HG03457 (cell line): Measurements from ENCODE around the gene CHCHD5.

Experiments used
- ATAC-seq: cut with Tn5 transposase; IDR thresholded peaks from one replicate; pipeline ENCODE4 v1.9.1; 2021; ENCODE audit warnings: moderate number of reproducible peaks; ENCODE audit not compliant: unreplicated experiment

Gene CHCHD5

DNA sequence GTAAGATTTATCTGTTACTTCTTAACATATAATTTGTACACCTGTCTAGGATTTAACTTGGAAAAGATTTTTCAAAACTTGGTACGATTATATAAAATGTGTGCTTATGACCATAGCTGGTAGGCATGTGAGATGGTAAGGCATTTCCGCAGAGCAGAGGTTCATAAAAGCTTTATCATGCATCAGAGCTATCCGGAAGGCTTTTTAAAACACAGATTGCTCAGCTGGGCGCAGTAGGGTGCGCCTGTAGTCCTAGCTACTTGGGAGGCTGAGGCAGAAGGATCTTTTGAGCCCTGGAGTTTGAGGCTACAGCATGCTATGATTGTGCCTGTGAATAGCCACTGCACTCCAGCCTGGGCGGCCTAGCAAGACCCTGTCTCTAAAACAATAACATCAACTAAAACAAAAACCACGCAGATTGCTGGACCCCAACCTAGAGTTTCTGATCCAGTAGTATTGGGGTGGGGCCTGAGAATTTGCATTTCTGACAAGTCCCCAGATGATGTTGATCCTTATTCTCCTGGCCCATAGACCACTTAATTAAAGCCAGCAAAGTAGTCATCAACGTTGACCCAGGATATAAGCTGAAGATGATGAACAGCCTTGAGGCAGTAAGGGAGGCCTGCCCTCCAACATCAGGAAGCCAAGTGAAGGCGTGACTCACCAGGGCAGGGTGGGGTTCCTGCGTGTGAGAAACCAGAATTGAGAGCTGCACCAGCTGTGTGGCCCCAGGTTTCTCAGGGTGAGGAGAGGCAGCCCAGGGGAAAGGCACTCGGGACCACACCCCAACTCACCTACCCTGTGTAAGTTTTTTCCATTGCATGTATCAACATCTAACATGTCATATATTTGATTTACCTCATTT is 39.7 kb downstream of the CHCHD5 start:
- ATAC-seq, result no peak

DNA sequence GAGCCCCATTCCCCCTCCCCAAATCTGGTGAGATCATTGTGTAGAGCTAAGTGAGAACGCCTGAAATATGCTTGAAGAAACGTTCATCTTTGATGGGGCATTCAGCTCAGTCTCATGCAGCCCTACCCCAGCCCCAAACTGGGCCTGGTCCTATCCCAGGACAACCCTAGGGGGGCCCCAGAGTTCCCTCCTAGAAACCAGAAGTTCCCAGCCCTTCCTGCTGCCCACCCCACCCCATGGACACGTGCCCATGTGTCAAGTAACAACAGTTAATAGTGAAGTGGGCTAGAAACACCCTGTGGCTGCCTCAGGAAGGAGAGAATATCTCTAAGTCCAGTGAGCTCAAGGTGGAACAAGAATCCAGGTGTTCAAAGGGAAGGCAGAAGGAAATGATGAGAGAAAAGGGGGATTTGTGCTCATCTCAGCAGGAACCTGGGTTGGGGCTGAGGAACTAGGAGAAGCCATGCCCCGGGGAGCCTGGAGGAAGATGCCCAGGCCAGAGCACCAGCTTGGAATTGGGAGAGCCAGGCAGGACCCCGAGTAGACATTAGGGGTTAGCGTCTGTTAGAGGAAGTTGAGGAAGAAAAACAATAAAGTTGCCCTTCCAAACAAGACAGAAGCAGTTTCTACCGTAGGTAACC is 41.2 kb downstream of the CHCHD5 start:
- no peak for ATAC-seq

DNA sequence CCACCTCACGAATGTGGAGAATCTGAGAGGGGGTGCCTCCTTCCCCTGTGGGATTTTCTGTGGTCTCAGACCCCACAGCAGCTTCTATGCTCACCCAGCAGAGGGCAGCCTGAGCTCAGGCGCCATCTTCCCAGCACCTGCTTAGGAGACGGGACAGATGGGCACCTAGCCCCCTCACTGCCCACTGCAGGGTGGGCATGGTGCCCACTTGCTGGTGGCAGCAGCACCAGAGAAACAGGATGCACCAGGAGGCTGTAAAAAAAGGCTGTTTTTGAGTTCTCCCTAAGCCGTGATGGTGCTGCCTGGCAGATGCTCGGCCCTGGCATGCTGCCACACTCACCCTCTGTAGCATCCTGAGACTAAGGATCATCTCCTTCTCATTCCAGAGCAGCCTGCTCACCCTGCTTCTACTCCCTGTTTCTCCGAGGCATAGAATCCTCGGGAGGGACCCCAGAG is 42.2 kb downstream of the CHCHD5 start:
- ATAC-seq, result no peak

DNA sequence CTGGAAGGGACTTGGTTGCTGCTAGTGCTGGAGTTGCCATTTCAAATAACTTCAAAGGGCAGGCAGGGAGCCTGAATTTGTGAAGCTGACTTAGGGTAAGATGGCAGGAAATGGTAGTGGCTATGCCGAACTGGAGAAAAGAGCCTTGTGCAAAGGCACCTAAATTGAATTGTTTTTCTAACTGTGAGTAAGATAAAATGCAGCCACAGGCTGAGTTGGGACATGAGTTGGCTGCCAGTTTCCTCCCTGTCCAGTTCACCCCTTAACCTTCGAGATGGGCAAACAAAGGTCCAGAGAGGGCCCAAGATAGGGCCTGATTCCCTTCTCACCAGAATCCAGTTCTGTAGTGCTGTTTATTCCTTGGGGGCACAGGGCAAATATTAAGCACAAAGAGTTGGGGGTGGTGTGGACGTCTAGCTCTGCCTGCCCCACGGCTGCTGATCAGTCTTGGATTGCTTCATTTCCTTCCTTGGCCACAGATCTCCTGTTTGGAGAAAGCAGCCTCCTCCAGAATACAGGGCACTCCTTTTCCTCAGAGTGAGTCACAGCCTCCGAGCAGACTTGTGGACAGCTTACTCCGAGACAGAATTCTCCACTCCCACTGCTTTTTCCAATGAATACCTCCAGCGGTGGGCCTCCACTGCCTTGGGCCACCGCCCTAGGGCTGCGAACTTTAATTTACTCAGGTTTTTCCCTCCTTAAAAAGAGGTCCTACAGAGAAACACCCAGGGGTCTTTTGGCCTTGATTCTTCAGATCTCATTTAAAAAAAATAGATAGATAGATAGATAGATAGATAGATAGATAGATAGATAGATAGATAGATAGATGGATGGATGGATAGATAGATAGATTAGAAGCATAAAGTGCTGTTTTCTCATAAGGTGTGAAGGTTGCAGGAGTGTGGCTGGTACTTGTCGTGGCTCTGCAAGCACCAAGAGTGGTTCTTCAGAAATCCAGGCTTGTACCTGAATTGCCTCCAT is 42.9 kb downstream of the CHCHD5 start:
- no peak for ATAC-seq

DNA sequence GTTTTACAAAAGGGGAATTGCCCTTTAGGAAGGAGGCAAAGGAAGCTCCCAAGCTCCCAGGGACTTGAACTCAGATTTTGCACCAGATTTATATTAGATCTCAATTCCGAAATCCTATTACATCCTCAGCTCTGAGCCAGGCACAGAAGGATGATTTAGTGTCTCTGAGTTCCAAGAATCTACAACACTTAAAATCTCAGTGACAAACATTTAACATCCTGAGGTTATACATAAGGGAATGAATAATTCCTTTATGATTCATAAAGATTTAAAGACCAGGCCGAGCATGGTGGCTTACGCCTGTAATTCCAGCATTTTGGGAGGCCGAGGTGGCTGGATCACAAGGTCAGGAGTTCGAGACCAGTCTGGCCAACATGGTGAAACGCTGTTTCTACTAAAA is 44.8 kb downstream of the CHCHD5 start:
- no peak for ATAC-seq

DNA sequence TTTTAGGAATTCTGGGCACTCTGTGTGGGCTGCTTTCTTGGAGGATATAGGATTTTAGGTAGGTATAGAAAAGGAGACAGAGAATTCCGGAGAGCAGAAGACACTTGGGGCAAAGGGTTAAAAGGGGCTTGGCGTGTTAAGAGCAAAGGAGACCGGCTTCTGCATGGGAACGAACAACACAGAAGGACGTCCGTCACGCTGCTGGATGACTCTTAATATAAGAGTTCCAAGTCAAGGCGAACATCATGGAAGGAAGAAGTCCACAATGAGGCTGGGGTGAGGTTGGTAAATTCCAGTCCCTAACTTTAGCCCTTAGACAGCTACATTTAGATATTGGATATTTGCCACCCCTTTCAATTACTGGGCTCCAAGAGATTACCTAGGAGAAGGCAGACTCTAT is 45.4 kb downstream of the CHCHD5 start:
- ATAC-seq, result no peak

DNA sequence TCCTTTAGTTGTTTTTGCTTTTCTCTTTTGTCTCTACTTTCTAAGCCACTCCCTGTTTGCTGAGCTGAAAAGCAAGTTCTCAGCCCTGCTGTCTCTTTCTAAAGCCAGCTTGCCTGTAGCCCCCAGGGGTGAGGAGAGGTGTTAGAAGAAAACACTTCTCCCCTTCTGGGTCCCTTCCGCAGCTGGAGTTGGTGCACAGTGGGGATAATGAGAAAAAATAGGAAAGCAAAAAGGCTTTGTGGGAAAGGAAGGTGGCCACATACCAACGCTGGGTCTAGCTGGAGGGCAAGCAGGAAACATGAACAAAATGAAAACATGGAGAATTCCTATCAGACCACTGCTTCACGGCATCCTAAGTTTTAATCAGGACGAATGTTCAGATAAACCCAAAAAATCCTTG is 45.9 kb downstream of the CHCHD5 start:
- ATAC-seq, result no peak

DNA sequence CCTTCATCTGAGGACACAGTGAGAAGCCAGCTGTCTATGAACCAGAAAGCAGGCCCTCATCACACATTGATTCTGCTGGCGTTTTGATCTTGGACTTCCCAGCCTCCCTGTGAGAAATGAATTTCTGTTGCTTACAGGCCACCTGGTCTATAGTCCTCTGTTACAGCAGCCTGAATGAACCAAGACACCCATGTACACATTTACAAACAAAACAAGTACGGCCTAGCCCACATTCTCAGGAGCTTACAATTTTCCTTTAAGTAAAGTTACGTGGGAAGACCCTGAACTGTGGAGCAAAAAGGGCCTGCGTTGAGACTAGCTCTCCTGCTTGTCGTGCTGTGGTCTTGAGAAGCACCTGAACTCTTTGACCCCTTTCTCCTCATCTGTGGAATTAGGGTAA is 49.3 kb downstream of the CHCHD5 start:
- ATAC-seq, result no peak

DNA sequence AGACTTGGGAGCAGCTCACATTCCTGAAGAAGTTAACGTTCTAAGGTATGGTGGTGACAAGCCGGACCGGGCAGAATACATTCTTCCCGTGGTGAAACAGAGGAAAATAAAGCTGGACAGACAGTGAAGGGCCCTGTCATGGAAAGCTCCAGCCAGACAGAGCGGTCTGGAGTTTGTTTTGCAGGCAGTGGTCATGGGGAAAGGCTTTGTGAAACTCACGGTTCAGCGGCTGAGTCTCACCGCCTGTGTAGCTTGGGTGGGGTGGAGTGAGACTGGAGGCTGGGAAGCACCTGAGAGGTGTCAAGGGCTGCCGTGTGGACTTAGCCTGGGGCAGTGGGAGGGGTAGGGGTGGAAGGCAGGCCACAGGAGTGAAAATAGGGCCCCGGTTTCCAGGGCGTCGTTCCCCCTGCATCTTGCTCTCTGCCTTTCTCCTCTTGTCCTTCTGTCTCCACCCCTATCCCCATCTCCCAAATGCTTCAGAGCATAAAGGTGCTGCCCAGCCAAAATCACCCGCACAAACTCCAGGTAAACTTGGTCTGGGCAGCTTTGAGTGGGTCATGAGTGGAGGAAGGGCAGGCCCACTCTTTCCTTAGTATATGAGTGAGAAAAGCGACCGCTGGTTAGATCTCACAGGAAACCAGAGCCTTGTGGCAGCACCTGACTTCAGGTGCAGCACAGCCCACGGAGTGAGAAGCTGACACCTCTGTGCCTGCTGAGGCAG is 49.9 kb downstream of the CHCHD5 start:
- no peak for ATAC-seq

DNA sequence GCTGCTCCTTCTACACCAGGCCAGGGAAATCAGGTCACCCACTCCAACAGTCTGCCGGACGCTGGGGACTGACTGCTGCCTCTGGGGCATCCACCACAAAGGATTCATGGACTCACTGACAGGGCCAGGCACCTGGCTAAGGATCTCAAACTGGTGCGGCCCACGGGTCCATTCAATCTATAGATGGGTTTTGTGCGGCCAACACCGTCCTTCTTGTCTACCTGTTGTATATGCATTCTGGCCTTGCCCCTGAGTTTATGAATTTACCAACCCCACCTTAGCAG is 50.4 kb downstream of the CHCHD5 start:
- ATAC-seq, result no peak

DNA sequence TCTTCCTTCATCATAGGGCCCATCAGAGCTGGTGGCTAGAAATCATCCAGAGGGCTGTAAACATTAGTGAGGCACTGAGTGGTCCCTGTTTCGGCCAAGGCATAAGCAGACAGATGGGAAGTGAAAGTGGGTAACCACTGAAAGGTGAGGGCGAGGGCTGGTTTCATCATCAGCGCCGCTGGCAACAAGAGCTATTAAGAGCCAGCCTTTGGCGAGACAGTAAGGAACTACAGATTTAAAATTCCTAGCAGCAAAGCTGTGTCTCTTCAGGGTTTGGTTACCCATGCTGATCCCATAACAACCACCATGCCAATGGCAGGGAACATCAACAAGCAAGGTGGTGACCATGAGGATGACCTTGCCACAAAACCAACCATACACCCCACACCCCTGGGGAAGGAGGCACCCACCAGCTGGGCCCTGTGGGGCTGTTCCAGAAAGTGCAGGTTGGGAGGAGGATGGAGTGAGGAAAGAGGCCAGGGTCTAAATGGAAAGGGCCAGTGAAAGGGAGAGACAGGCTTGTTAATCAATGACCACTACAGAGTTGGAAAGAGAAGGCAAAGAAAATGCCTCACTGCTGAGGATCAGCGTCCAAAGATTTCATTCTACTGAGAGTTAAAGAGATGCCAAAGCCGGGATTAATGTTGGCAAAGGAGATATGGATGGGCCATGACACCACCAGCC is 52.3 kb downstream of the CHCHD5 start:
- peak; percentile 79 for ATAC-seq

DNA sequence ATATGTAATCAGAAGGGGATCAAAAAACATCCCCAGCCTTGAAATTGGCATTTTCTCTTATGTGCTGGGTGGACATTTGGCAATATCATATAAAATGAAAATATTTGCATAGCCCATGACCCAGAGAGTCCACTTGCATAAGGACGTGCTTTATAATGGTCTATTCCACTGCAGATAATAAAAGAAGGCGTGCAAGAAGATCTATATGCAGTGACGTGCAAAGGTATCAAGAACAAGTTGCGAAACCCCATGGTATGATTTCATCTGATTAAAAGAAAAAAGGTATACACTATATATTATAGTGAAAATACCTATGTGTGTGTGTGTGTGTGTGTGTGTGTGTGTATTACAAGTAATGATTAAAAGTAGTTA is 52.9 kb downstream of the CHCHD5 start:
- no peak for ATAC-seq
